Measurements from ENCODE around the gene BATF. TPM values are rescaled to one million over a fixed set of nuclear protein-coding genes. Genes with fewer than 3 reads are reported as not detected.
A peak's percentile ranks its signal among the peaks of the same experiment; 100 is the strongest.

The BATF gene
- total RNA-seq, 6 experiments from 2014 or later: 0.24 to 10.4 (median 0.87) TPM

DNA sequence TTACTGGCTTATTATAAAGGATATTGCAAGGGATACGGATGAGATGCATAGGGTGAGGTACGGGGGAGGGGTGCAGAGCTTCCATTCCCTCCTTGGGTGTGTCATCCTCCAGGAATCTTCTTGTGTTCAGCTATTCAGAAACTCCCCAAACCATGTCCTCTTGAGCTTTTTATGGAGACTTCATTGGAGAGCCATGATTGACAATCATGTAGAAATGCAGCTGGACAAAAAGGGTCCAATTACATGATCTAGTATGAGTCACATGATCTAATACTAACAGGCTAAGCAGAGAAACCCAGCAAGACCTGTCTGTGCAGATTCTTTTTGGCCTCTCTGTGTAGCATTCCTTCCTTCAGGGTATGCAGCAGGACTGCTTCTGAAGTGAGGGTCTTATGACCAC is 32.2 kb downstream of the BATF start:
- Histone ChIP-seq H3K36me3 (no peaks in the 10 kb centered on the region), H3K27ac (no peak overlapping the region), H3K4me1 (no peaks in the 10 kb centered on the region), H3K4me3 (no peak overlapping the region), H3K9me3 (no peaks in the 10 kb centered on the region), H3K27me3 (no peaks in the 10 kb centered on the region)
- WGBS (ENCODE audit: insufficient coverage, low coverage, low lambda C conversion rate, missing lambda C conversion rate): 44% methylated on average over 2 of the region's 2 CpGs
- no peak for TF ChIP-seq CTCF (IDR thresholded peaks at IDR 0.05)
- no peak for TF ChIP-seq POLR2A (IDR thresholded peaks at IDR 0.05)
- intact Hi-C loops (cut with DNase I): no loop called here
- no peak for DNase-seq
- no peak for ATAC-seq

DNA sequence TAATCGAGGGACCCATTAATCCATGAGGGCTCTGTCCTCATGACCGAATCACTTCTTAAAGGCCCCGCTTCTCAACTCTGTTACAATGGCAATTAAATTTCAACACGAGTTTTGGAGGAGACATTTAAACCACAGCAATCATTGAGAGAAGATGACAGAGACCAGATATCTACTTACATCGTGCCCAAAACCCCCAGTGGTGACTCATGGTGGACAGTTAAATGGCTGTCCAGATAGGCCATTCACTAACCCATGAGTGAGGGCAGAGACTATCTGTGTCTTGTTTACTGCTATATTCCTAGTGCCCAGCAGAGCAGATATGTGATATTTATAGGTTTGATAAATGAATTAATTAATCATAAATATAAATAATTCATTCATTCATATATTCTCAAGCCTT is 36.2 kb downstream of the BATF start:
- Histone ChIP-seq H3K27ac (no peak overlapping the region), H3K27me3 (no peaks in the 10 kb centered on the region), H3K4me3 (no peak overlapping the region), H3K36me3 (no peaks in the 10 kb centered on the region), H3K4me1 (peaks cover 0 to 9% (median 3%) of the 10 kb centered on the region in 4 donors), H3K9me3 (no peaks in the 10 kb centered on the region)
- TF ChIP-seq POLR2A (IDR thresholded peaks at IDR 0.05) (no peak), CTCF (IDR thresholded peaks at IDR 0.05) (no peak)
- intact Hi-C loops (cut with DNase I): no loop called here
- ATAC-seq (no peak), DNase-seq (no peak)
- 82% methylated on average over 5 of the region's 5 CpGs for WGBS (ENCODE audit: insufficient coverage, low coverage, low lambda C conversion rate, missing lambda C conversion rate)

GRCh38 chr14:75559045-75559444 is 36.8 kb downstream of the BATF start:
- DNase-seq: no peak
- H3K4me3 ChIP-seq: no peak overlapping the region
- no peaks in the 10 kb centered on the region for H3K36me3 ChIP-seq
- H3K27me3 ChIP-seq: no peaks in the 10 kb centered on the region
- H3K4me1 ChIP-seq: peaks cover 0 to 9% (median 3%) of the 10 kb centered on the region in 4 donors
- WGBS (ENCODE audit: insufficient coverage, low coverage, low lambda C conversion rate, missing lambda C conversion rate): 77% methylated on average over 4 of the region's 6 CpGs
- ATAC-seq: no peak
- intact Hi-C loops (cut with DNase I): no loop called here
- TF ChIP-seq POLR2A (IDR thresholded peaks at IDR 0.05): no peak
- no peak for TF ChIP-seq CTCF (IDR thresholded peaks at IDR 0.05)
- H3K9me3 ChIP-seq: no peaks in the 10 kb centered on the region
- no peak overlapping the region for H3K27ac ChIP-seq

DNA sequence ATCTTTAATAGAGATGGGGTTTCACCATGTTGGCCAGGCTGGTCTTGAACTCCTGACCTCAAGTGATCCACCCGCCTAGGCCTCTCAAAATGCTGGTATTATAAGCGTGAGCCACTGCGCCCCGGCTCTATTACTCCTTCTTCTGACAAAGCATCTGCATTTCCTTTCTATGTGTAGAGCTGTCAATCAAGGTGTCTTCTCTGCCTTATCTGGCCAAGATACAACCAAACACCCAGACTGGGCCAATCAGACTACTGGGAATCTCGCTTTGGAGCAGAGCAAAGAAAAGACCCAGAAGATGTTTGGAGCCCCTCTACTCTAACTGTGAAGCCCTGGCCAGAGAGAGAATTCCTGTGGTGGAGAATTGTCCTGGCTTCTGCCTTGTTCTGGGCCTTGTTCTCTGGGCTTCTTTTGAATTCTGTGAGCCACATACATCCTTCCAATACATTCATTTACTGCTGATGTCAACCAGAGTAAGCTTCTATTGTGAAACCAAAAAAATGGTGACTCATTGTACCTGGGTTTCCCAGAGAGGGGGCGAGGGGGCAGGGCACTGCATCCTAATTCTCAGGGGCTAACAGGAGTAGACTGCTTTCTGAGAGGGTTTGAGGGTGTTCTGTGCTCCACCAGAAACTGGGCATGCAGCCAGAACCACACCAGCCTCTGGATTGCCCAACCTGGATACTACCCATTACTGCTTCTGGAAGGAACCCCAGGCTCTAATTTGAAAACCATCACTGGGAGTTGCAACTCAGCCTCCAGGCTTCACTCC is 37.4 kb downstream of the BATF start:
- no peak overlapping the region for H3K4me3 ChIP-seq
- no peaks in the 10 kb centered on the region for H3K27me3 ChIP-seq
- intact Hi-C loops (cut with DNase I): no loop called here
- DNase-seq (peak in 2 of 3 donors; percentile 56 to 62), ATAC-seq (peak; percentile 39 to 63 (median 54))
- H3K9me3 ChIP-seq: no peaks in the 10 kb centered on the region
- no peak for TF ChIP-seq CTCF (IDR thresholded peaks at IDR 0.05)
- TF ChIP-seq POLR2A (IDR thresholded peaks at IDR 0.05): no peak
- H3K27ac ChIP-seq: no peak overlapping the region
- peaks cover 0 to 9% (median 3%) of the 10 kb centered on the region in 4 donors for H3K4me1 ChIP-seq
- H3K36me3 ChIP-seq: no peaks in the 10 kb centered on the region
- 89% methylated on average over 4 of the region's 6 CpGs for WGBS (ENCODE audit: insufficient coverage, low coverage, low lambda C conversion rate, missing lambda C conversion rate)

Data from right lobe of liver (tissue), 6 donors.